Measurements from ENCODE around the gene PLRG1.
"Not testable (repeated sequence)": the region's sequence is repeated elsewhere in the genome, so short reads cannot be mapped to it uniquely, and the experiment has no call there.

The PLRG1 gene

DNA sequence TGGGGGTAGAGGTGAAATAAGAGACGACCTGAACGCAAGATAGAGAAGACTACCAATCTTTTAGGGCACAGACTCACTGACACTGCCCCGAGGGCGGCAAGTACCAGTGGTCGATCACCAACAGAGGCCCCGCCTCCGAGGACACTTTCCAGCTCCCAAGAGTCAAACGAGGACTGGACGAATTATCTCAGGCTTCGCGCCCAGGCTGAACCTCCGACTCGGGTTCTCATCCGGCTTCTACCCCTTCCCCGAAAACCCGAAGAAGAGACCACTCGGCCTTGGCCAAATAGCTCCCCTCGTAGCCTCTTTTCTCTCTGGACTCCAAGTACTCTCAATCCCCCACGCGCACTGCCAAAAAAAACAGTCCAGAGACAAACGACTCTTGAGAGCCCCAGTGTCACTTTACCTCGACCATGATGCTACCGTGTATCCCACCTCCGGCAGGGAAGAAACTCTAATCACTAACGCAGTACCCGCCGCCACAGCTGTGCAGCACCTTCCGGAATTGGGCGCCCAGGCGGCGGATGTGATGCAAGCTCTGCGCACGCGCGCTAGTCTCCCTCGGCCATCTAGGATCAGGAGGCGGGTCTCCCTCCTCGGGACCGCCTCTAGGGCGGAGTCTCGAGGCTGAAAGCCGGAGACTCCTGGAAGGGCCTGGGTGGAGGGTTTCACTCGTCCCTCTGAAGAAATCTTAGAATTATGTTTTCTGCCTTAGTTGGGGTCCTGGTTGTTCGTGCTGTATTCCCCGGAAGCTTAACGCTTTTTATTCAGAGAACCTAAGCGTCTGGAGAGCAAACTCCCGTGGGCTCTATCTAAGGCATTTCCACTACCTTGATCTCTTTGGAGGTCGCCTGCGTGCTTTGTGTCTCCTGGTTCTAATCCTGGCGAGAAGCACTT is at the start of gene PLRG1:
TSS of gene PLRG1 (minus strand) at position 507 of the 897 bp plus-strand sequence. CDS start at position 415, 92 bp downstream.
- DNase-seq = peak; percentile 26

GRCh38 chr4:154597798-154598774 is 47.9 kb upstream of the PLRG1 start:
- no peak for DNase-seq

GRCh38 chr4:154597281-154597680 is 47.1 kb upstream of the PLRG1 start:
- not testable (repeated sequence) for DNase-seq

GRCh38 chr4:154595807-154596206 is 45.6 kb upstream of the PLRG1 start:
- no peak for DNase-seq

GRCh38 chr4:154594343-154594742 is 44.1 kb upstream of the PLRG1 start:
- DNase-seq = not testable (repeated sequence)

GRCh38 chr4:154593868-154594267 is 43.7 kb upstream of the PLRG1 start:
- no peak for DNase-seq

DNA sequence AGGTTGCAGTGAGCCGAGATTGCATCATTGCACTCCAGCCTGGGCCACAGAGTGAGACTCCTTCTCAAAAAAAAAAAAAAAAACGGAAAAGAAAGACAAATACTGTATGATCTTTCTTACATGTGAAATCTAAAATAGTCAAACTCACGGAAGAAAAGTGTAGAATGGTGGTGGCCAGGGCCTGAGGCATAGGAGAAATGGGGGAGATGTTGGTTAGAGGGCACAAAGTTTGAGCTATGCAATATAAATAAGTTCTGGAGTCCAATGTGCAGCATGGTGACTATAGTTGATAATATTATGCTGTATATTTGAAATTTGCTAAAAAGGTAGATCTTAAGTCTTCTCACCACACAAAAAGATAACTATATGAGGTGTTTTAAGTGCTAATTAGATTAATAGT is 41.7 kb upstream of the PLRG1 start:
- no peak for DNase-seq

- no peak for DNase-seq
Observed at GRCh38 chr4:154590329-154591006, 40.3 kb upstream of the PLRG1 start, which contains the start of gene FGA. TSS of gene FGA (minus strand) at chr4:154590742. CDS start at chr4:154590687, 55 bp downstream.

- no peak for DNase-seq
Observed at GRCh38 chr4:154589296-154590197, 39.3 kb upstream of the PLRG1 start.

- no peak for DNase-seq
Observed at GRCh38 chr4:154588198-154588597, 38.0 kb upstream of the PLRG1 start.

DNA sequence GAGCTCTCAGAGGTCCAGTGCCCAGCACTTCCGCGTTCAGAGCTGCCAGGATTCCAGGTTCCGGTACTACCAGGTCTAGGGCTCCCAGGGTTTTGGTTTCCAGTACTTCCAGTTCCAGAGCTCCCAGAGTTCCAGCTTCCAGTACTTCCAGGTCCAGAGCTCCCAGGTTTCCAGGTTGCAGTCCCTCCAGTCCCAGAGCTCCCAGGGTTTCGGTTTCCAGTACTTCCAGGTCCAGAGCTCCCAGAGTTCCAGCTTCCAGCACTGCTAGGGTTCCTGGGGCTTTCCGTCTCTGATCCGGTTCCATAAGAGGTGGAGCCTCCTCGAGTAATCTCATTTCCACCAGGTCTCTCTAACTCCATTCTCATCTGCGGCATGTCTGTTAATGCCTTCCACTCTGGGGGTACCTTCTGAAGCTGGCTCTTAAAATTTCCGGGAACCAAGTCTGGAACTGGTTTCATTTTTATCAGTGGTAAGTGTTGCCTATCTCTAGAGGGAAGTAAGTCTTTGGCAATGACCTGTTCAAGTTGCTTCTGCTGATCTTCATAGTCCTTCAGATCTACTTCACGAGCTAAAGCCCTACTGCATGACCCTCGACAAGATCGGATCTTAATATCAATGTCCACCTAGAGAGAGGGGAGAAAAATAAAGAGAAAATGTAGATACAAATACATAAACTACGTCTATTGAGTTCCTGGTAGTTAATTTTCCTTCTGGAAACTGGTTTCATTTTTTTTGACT is 36.3 kb upstream of the PLRG1 start:
- DNase-seq = no peak

DNA sequence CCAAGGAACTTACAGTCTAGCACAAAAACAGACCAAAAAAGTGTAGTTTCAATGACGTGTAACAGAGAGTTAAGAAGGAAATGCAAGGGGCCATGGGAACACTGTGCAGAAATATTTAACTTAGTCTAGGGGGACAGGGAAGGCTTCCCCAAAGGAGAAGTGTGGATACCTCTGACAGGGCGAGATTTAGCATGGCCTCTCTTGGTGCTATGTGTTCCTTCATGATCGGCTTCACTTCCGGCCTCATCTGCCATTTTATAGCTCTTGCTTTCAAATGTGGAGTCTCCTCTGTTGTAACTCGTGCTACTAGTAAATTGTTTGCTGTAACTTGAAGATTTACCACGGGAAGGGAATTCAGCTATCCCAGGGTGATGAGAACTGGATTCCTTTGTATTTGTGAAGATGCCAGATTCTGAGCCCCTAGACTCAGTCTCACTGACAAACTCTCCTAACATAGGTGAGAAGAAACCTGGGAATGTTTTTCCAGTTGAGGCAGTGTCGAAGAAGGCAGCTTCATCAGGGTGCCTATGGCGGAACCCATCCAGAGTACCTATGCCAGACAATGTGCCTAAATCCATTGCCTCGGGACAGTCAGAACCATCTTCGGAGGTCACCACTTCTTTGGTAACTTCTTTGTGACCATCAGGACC is 35.3 kb upstream of the PLRG1 start:
- no peak for DNase-seq

DNA sequence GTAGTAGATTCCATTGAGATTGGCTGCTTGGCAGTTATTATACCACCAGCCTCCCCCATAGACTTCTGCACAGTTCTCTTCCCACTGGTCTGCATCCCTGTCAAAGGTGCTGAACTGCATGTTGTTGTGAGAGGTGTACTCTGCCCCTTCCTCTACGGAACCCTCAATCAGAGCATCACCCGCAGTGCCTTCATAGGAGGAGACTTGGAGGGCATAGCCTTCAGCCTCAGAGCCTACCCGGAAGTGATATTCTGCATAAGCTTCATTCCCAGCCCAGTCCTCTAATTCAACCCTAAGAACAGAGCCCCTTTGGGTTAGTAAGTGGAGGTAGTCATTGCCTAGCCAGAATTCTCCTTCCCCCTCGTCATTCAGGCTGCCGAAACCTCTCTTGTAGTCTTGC is 34.1 kb upstream of the PLRG1 start:
- DNase-seq = no peak

GRCh38 chr4:154583677-154584076 is 33.5 kb upstream of the PLRG1 start:
- no peak for DNase-seq

GRCh38 chr4:154583230-154583629 is 33.0 kb upstream of the PLRG1 start:
- no peak for DNase-seq

GRCh38 chr4:154582723-154583122 is 32.5 kb upstream of the PLRG1 start:
- DNase-seq = no peak

DNA sequence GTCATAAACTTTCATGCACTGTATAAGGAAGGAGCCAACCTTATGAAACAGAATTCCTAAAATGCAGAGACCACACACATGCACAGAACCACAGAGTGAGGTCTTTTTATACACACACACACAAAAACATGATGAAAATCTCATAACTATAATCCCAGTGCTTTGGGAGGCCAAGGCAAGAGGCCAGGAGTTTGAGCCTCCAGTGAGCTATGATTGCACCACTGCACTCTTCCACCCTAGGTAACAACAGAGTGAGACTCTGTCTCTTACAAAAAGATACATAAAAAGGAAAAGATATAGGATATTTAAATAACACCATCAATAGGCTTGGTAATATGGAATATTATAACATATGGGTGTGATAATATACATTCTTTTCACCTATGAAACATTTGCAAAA is 29.7 kb upstream of the PLRG1 start:
- no peak for DNase-seq

DNA sequence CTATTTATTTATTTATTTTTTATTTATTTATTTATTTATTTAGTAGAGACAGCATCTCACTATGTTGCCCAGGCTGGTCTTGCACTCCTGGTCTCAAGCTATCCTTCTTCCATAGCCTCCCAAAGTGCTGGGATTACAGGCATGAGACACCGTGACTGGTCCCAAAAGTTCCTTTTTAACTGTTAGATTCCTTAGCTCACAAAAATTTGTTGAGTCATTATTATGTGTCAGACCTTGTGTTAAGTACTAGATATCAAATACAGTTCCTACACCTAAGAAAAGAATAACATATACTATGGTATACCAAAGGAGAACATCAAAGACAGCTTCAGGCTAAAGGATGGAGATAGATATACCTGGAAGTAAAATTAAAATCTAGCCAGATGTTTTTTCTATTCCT is 28.7 kb upstream of the PLRG1 start:
- DNase-seq = no peak

- no peak for DNase-seq
Observed at GRCh38 chr4:154577324-154577723, 27.1 kb upstream of the PLRG1 start.

DNA sequence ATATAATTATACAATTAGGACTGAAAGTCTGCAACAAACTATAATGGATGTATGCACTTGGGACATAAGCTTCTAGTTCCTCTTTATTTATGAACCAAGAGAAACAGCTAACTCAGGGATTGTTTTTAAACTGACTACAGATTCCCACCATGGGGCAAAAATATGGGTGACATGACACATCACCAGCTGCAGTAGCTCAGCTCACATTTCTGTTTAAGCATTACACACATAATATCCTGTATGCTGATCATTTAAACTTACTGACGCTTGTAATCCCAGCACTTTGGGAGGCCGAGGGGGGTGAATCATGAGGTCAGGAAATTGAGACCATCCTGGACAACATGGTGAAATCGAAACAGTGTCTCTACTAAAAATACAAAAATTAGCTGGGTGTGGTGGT is 24.1 kb upstream of the PLRG1 start:
- no peak for DNase-seq

Measured in NCI-H187 treated with DMSO at 0.1 percent for 48 hours (cell line).